Superior temporal gyrus (tissue), 1 donor: ENCODE results near the gene EEF1AKMT2.
"Not testable (repeated sequence)": the region's sequence is repeated elsewhere in the genome, so short reads cannot be mapped to it uniquely, and the experiment has no call there.

Experiments used
- DNase-seq: peaks from one replicate; pipeline ENCODE4 v3.0.0-alpha.2; 2016; ENCODE audit errors: extremely low spot score

Gene EEF1AKMT2

GRCh38 chr10:124791547-124792348 is at the start of gene EEF1AKMT2:
EEF1AKMT2 (minus strand) TSS chr10:124791887; CDS start chr10:124791833, 54 bp downstream.
- DNase-seq: peak; percentile 83

DNA sequence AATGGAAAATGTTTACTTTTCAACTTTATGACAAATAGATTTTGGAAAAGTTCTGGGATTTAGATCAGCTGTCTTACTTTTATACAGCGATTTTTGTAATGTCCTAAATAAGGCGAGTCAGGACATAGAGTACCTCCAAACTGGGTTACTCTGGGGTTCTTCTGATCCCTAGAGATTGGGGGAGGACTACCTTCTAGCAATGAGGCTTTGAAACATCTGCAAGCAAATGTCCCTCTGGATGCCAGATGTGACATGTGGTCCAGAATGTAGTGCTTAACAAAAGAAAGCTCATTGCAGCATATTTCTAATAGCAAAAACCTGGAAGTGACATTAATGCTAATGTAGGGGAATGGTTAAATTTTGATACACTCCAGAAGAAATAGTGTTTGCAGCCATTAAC is 46.0 kb upstream of the EEF1AKMT2 start:
- DNase-seq: no peak

DNA sequence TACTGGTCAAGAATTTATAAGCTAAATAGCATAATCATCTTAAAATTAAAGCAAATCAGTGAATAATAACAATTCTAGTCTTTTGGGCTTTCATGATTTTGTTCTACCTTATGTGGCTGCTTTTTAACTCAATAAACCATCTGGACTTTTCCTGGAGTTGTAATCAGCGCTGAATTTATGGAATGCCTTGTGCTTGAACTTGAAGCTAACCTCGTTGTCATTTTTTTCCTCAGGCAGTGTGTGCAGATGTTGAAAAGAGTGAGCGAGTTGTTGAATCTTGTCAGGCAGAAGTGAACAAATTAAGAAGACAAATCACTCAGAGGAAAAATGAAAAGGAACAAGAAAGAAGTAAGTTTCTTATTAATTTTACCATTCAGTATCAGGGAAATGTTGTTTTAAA is 39.4 kb upstream of the EEF1AKMT2 start:
- no peak for DNase-seq

DNA sequence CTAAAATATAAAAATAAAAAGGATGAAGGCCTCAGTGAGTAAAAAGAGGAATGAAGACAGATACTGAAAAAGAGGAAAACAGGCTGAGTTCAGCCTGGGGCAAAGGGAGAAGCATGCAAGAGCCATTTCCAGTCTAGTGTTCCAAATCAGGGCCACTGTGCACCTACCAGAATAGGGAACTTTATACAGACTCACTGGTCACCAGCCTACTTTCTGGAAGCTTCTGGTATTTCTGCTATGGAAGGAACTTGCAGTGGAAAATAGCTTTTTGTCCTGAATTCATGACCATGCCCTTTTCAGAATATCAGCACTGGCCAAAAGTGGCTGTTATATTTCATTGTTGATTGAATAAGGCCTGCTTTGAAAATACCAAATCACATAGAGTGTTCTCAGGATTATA is 38.8 kb upstream of the EEF1AKMT2 start:
- peak; percentile 45 for DNase-seq

GRCh38 chr10:124829447-124830115 is 37.9 kb upstream of the EEF1AKMT2 start:
- peak; percentile 51 for DNase-seq

DNA sequence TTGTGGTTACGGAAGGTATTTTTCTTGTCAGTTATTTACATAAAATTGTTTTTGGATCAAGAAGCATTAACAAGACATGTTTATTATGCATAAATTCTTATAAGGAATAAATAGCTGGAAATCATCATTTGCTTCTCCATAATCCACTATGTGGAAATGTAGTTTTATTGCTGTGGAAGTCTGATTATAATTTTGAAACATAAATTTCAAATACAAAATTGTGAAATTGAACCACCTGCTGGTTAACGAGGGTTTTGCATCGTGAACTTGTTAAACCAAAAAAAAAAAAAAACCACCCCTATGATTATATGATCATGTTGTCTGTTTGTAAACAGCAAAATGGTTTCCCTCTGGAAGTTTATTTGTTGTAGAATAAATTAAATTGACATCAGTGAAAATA is 35.8 kb upstream of the EEF1AKMT2 start:
- DNase-seq: peak; percentile 69

- DNase-seq: no peak
These were observed 34.6 kb upstream of the EEF1AKMT2 start for GRCh38 chr10:124826262-124826661.

DNA sequence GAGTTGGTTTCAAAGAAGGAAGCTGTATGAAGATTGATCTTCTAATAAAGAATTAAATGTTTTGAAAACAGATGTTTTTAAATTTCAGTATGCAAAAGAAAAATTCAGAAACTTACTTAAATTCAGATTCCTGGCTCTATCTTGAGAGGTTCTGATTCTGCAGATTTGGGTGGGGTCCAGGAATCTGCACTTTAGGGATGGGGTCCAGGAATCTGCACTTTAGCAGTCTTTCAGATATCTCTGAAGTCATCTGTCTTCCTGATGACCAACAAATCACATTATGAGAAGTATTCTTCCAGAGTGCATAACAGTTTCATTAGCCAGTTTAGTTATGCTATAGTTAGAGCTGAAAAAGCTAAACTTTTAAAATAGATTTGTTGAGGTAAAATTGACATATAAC is 34.0 kb upstream of the EEF1AKMT2 start:
- no peak for DNase-seq

GRCh38 chr10:124824932-124825331 is 33.2 kb upstream of the EEF1AKMT2 start:
- not testable (repeated sequence) for DNase-seq

GRCh38 chr10:124824507-124824906 is 32.8 kb upstream of the EEF1AKMT2 start:
- no peak for DNase-seq

DNA sequence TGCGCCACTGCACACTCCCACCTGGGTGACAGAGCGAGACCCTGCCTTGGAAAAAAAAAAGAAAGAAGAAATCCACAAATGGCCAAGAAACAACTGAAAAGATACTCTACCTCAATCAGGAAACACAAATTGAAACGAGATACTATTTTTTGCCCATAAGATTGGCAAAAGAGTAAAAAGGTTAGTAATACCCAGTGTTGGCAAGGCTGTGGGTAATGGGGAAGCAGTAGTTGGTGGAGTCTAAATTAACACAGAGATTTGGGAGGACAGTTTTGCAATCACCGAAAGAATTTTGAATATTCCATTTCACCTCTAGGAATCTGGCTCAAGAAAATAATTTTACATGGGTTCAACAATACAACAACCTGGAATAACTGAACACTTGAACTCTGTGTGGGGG is 29.8 kb upstream of the EEF1AKMT2 start:
- DNase-seq: no peak

DNA sequence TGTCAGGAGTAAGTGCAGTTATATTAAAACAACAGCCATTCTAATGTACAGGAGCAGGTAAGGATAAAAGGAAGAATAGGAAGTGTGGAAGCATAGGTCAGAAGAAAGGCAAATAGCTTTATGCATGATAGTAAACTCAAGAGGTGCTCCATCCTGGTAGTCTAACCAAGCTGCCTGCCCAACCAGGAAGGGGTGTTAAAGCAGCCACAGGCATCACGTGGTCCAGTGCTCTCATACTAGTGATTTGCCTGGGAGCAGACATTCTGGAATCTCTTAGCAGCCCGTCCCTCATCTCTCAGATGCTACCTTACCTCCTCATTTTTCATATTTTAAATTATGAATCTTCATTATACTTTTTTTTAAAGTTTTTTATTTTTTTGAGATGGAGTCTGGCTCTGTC is 28.4 kb upstream of the EEF1AKMT2 start:
- no peak for DNase-seq

- no peak for DNase-seq
These were observed 10.6 kb upstream of the EEF1AKMT2 start for GRCh38 chr10:124802313-124802675.

DNA sequence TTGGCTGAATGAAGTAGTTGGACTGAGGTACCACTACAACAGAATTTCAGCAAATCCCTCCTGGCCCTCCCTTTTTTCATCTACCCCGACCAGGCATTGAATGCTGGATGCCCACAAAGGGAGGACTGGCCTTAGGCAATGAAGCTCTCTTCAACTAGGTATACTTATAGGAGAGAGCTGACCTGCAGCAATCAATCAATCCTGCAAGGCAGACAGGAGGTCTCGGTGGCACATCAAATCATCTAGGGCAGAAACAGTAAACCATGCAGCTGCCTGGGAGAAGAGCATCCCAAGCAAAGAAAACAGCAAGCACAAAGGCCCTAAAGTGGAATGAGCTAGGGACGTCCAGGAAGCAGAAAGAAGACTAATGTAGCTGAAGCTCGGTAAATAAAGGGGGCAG is 7.5 kb upstream of the EEF1AKMT2 start:
- no peak for DNase-seq

DNA sequence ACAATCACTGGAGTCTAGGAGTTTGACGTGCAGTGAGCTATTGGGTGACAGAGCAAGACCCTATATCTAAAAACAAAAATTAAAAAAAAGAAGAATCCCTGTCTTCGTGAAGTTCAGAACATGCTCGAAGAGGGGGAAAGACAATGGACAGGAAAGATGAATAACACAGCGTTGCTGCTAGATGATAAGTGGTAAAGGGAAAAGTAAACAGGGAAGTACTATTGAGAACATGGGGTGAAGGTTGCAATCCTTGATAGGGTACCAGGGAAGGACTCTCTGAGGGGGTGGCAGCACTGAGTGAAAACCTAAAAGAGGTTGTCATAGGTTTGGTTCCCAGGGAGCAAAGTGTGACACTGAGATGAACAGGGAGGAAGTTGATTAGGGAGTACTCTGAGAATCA is 7.1 kb upstream of the EEF1AKMT2 start:
- DNase-seq: no peak

DNA sequence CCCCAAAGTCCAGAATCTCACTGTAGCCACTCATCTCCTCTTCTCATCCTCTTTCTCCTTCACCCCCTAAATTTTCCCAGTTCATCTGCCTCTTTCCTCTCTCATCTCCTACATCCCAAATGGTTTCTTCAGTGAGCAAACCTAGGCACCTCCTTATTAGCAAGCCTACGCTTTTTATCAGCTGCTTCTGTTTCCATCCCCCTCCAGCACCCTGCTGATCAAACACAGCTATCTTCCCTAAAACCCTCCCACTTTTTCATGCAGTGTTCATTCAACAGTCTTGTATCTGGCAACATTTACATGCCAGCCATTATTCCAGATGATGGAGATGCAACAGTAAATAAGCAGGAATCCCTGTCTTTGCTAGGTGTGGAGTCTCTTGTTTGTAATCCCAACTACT is 6.7 kb upstream of the EEF1AKMT2 start:
- DNase-seq: no peak

DNA sequence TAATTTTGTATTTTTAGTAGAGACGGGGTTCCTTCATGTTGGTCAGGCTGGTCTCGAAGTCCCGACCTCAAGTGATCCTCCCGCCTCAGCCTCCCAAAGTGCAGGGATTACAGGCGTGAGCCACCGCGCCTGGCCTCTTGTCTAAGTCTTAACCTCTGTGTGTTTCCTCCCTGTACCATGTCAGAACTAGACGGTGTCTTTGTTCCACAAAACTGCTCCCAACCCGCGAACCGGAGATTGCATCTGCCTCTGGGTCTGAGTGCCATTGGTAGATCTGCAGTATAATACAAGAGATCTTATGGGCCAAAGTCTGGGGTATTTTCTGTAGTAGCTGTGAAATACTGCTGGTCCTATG is 1.3 kb upstream of the EEF1AKMT2 start:
- no peak for DNase-seq

DNA sequence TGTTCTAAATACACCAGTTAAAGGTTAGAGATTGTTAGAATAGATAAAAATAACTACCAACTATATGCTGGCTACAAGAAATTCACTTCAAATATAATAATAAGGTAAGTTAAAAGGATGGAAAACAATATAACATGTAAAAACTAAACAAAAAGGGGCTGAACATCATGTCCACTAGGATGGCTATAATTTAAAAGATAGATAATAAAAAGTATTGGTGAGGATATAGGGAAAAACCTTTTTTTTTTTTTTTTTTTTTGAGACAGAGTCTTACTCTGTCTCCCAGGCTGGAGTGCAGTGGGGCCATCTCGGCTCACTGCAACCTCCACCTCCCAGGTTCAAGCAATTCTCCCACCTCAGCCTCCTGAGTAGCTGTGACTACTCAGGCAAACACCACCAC is 8.8 kb downstream of the EEF1AKMT2 start:
- not testable (repeated sequence) for DNase-seq

GRCh38 chr10:124768791-124769190 is 22.9 kb downstream of the EEF1AKMT2 start:
- DNase-seq: no peak

DNA sequence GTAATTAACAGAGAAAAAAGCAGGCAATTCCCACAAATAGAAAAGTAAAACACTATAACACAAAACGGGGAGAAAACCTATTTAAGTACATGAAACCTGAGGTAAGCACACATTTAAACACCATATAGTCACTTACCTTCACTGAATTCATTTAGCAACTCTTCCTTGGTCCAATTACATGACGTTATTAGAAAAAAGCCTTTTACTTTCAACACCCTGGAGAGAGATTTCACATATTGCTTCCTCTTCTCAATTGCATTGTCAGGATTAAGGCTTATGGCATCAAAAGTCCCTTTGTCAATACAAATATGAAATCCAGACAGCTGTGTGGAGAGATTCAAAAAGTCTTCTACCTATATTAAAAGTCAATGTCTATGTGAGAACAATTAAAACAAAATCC is 26.4 kb downstream of the EEF1AKMT2 start:
- no peak for DNase-seq

- no peak for DNase-seq
These were observed 28.4 kb downstream of the EEF1AKMT2 start for GRCh38 chr10:124763267-124763666.

- no peak for DNase-seq
These were observed 29.4 kb downstream of the EEF1AKMT2 start for GRCh38 chr10:124762281-124762680.

GRCh38 chr10:124756156-124756903 is 35.4 kb downstream of the EEF1AKMT2 start:
- DNase-seq: peak; percentile 11
